ENCODE results near the gene TPP1. TPM values are rescaled to one million over a fixed set of nuclear protein-coding genes. Genes with fewer than 3 reads are reported as not detected.
A peak's percentile ranks its signal among the peaks of the same experiment; 100 is the strongest.

Gene TPP1
- total RNA-seq, 1 donor from 2014 or later: 46.2 TPM

DNA sequence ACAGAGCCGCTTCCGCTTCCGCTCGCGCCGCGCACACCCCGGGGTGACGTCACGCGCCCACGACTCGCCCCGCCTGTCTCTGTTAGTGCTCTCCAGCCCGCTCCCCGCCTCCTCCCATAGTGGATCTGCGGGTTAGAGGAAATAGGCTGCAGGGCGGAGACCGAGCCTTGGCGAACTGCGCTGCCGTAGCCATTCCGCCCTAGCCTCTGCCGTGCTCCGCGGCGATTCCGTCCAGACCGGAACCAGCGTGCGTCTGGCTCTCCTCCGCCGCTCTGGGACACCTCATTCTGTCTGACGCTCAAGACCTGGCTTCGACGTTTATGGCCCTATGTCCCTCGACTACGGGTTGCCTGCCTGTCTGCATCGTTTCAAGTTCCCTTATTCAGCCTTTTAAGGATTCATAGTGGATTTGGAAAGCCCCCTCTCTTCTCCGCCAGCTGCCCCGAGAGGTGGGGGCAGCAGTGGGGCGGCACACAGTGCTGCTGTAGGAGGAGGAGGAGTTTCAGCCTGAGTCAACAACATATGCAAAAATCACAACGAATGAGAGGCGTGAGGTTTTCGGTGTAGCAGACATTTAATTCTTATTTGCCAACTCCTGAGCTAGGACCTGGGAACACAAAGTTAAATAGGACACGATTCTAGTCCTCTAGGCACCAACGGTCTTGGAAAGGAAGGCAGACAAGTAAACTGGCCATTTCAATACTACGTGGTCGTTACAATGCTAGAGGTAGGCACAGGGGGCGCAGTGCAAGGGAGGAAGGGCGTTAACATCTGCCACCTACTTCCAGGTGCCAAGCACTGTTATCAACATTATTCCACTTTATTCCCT, 6.8 kb downstream of the TPP1 start, which contains the start of gene TAF10:
Gene TAF10 (minus strand): TSS at position 4 of the 829 bp plus-strand sequence. CDS start 27 bp downstream, outside the sequence.
- DNase-seq (ENCODE audit: low read depth in 2 of 2): peak; percentile 89 to 97

GRCh38 chr11:6611963-6612212, 7.3 kb downstream of the TPP1 start:
- DNase-seq (ENCODE audit: low read depth in 2 of 2): no peak

GRCh38 chr11:6611092-6611962, 7.9 kb downstream of the TPP1 start:
- peak in 1 of 2 donors; percentile 41 for DNase-seq (ENCODE audit: low read depth in 2 of 2)

DNA sequence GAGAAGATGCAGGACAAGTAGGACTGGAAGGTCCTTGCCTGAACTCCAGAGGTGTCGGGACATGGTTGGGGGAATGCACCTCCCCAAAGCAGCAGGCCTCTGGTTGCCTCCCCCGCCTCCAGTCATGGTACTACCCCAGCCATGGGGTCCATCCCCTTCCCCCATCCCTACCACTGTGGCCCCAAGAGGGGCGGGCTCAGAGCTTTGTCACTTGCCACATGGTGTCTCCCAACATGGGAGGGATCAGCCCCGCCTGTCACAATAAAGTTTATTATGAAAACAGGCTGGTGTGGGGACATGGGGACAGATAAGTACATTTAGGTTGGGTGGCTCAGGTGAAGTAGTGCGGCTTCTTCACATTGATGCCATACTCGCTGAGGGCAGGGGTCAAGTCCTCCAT, 8.6 kb downstream of the TPP1 start:
- no peak for DNase-seq (ENCODE audit: low read depth in 2 of 2)

DNA sequence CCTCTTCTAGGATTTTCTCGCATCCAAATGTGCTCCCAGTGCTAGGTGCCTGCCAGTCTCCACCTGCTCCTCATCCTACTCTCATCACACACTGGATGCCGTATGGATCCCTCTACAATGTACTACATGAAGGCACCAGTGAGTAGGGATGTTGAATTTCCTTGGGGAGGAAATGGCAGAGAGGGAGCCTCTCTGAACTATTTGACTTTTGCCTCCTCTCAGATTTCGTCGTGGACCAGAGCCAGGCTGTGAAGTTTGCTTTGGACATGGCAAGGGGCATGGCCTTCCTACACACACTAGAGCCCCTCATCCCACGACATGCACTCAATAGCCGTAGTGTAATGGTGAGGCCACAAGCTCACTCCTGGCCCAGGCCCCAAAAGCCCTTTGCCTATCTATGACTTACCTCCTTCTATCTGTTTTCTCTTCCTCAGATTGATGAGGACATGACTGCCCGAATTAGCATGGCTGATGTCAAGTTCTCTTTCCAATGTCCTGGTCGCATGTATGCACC, 9.7 kb downstream of the TPP1 start:
- no peak for DNase-seq (ENCODE audit: low read depth in 2 of 2)

- DNase-seq (ENCODE audit: low read depth in 2 of 2): no peak
Measured at GRCh38 chr11:6608726-6609501, 10.3 kb downstream of the TPP1 start.

DNA sequence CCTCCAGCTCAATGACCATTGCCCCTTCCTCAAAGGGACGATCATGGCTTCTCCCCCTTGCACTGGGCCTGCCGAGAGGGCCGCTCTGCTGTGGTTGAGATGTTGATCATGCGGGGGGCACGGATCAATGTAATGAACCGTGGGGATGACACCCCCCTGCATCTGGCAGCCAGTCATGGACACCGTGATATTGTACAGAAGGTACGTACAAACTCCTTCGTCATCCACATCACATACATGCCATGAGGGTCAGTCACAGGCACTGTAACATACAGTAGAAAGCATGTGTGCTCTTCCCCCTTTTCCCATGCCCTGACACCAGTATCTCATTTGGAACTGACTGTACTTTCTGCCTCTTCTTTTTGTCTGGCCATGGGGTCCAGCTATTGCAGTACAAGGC, 11.2 kb downstream of the TPP1 start:
- no peak for DNase-seq (ENCODE audit: low read depth in 2 of 2)

DNA sequence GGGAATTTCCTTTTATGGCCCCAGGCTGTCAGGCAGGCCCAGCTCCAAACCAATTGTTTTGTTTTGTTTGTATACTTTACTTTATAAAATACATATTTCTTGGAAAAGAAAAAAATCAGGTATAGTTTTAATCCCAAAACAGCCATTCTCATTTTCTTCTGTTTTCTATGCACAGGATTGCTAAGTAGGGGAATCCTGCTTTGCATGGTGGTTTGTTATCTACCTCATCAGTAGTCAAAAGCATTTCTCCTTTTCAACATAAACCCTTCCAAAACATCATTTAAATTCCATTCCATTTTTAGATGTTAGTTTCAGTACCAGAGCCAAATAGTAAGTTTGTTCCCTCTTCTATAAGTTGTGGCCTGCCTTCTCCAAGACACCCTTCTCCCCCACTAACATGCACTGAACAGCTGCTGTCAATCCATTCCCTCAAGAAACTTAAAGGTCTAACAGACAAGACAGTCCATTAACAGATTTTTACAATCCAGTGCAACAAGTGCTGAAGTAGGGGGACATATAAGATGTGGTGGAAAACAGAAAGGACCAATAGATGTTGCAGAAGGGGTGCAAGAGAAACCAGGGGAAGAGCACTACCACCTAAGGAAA, 11.9 kb downstream of the TPP1 start:
- DNase-seq (ENCODE audit: low read depth in 2 of 2): no peak

GRCh38 chr11:6606471-6607189, 12.6 kb downstream of the TPP1 start:
- DNase-seq (ENCODE audit: low read depth in 2 of 2): peak; percentile 73 to 93

DNA sequence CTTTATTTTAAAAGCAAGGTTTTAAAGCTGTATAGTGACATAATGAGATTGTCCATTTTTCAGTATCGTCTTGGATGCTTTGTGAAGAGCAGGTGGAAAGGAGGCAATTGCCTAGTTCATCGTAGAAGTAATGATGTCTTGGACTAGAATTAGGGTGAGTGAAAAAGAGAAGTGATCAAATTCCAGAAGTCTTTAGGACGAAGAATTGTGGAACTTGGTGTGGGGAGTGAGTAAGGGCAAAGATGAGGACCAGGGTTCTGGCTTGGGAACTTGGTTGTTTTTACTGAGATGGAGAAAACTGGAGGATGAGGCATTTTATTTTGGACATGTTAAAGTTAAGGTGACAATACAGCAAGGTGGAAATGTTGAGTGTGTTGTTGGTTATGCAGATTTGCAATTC, 14.4 kb downstream of the TPP1 start:
- DNase-seq (ENCODE audit: low read depth in 2 of 2): no peak

DNA sequence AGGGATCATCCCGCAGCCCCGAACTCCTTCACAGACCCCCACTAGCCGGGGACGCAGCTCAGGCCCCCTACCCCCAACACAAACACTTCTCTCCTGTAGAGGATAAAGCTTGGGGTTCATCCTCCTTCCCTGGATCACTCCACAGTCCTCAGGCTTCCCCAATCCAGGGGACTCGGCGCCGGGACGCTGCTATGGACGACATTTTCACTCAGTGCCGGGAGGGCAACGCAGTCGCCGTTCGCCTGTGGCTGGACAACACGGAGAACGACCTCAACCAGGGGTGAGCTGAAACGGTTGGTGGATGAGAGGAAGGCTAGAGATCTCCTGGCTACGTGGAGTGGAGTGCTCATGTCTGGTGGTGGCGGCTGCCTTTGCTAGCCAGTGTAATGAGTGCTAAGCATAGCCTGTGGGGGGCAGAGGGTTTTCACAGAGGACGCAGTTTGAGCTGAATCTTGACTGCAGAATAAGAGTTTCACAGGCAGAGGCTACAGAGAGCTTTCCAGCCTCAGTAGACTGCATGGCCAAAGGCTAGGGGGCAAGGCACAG, 15.1 kb downstream of the TPP1 start:
- peak in 1 of 2 donors; percentile 79 for DNase-seq (ENCODE audit: low read depth in 2 of 2)

GRCh38 chr11:6603287-6604080, 15.7 kb downstream of the TPP1 start, which contains the start of the genes ILK and RRP8:
Gene ILK, plus strand, starts transcription at chr11:6603774. Its CDS starts 498 bp downstream, at chr11:6604272.
Gene RRP8, minus strand, starts transcription at chr11:6603616. Its CDS starts 114 bp downstream, at chr11:6603502.
- DNase-seq (ENCODE audit: low read depth in 2 of 2): peak; percentile 76 to 95

- no peak for DNase-seq (ENCODE audit: low read depth in 2 of 2)
Measured at GRCh38 chr11:6602096-6602940, 16.9 kb downstream of the TPP1 start.

DNA sequence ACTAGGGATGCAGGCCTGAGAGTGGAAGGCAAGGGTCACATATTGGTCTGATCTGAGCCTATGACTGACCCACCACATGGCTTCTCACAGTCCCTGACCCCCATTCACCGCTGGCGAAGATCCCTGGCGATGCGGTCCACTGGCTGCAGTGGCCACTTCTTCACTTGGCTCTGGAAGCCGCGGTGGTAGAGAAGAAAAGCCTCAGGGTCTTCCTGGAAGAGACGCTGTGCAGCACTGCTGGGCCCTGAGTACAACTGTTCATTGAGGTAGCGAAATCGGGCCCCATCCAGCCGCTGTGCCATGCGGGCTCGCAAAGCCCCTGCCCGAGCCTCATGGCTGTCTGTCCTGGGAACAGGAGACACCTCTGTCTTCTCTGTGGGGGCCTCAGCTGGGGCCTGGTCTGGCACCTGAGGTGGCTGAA, 18.2 kb downstream of the TPP1 start:
- no peak for DNase-seq (ENCODE audit: low read depth in 2 of 2)

DNA sequence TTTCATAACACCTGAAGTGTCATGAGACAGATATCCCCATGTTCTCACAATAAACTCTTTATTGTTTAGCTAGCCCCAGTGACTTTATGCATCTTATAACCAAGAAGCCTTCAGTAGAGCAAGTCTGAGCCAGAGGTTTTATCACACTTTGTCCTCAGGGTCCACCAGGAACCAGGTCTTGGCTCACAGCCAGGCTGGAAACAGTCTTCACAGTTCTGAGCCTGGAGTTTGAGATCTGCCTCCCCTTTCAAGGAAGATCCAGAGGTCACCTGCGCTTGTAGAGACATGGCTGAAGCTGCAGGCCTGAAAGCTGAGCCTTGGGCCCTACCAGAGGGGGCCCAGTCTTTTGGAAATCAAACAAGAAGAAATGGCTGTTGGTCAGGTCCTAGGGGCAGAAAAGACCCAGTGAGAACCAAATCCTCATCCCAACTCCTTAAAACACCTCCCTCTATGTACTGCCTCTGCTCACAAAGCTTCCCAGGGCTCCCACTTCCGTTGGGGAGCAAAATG, 19.3 kb downstream of the TPP1 start:
- no peak for DNase-seq (ENCODE audit: low read depth in 2 of 2)

DNA sequence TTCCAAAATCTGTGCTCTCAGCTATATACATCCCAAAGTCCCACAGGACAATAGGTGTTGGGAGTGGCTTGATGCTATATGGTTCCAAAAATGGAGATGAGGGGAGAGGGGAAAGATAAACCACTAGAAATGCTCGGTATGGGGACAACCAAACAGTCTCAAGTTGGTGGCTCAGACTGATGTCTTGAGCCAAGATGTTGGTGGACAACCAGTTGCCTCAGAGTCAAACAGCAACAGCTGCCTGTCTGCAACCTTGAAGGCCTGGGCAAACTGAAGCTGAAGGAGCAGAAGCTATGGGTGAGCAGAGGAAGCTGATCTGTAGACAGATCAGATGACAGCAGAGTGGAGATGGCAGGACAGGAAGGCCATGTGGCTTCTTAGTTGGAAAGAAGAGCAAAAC, 19.8 kb downstream of the TPP1 start:
- DNase-seq (ENCODE audit: low read depth in 2 of 2): no peak

- DNase-seq (ENCODE audit: low read depth in 2 of 2): no peak
Measured at GRCh38 chr11:6598555-6598954, 20.7 kb downstream of the TPP1 start.

- no peak for DNase-seq (ENCODE audit: low read depth in 2 of 2)
Measured at GRCh38 chr11:6596239-6596877, 22.9 kb downstream of the TPP1 start.
